ENCODE results near the gene LZTR1.

- TF ChIP-seq CTCF (IDR thresholded peaks at IDR 0.05) = no peak
- TF ChIP-seq POLR2A (IDR thresholded peaks at IDR 0.05) = no peak
Measured at GRCh38 chr22:21043860-21044535, 61.9 kb downstream of the LZTR1 start.

Measured in transverse colon (tissue), 3 donors.